Measurements from ENCODE around the gene RTN3. TPM values are rescaled to one million over a fixed set of nuclear protein-coding genes. Genes with fewer than 3 reads are reported as not detected.
"Not testable (repeated sequence)": the region's sequence is repeated elsewhere in the genome, so short reads cannot be mapped to it uniquely, and the experiment has no call there.

Gene RTN3, protein sequence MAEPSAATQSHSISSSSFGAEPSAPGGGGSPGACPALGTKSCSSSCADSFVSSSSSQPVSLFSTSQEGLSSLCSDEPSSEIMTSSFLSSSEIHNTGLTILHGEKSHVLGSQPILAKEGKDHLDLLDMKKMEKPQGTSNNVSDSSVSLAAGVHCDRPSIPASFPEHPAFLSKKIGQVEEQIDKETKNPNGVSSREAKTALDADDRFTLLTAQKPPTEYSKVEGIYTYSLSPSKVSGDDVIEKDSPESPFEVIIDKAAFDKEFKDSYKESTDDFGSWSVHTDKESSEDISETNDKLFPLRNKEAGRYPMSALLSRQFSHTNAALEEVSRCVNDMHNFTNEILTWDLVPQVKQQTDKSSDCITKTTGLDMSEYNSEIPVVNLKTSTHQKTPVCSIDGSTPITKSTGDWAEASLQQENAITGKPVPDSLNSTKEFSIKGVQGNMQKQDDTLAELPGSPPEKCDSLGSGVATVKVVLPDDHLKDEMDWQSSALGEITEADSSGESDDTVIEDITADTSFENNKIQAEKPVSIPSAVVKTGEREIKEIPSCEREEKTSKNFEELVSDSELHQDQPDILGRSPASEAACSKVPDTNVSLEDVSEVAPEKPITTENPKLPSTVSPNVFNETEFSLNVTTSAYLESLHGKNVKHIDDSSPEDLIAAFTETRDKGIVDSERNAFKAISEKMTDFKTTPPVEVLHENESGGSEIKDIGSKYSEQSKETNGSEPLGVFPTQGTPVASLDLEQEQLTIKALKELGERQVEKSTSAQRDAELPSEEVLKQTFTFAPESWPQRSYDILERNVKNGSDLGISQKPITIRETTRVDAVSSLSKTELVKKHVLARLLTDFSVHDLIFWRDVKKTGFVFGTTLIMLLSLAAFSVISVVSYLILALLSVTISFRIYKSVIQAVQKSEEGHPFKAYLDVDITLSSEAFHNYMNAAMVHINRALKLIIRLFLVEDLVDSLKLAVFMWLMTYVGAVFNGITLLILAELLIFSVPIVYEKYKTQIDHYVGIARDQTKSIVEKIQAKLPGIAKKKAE
- polyA plus RNA-seq (ENCODE audit: insufficient read depth in 1 of 5, insufficient read length in 5 of 5, low replicate concordance in 1 of 5), result 100 to 1,000 TPM in 4 of 5 donors, 10 to 100 TPM in 1; 88.7 to 115 (median 112) TPM
- long read RNA-seq, donor 1, transcript RTN3-208 (7 exons, 2,532 nt), result major isoform, 45 of 193 reads
- long read RNA-seq, donor 1, partial matches to known transcripts, result 145 of 193 reads
- long read RNA-seq, donor 1, other reads (novel, unspliced or antisense), result 0 of 193 reads
- long read RNA-seq, donor 2, transcript RTN3-208 (7 exons, 2,532 nt), result major isoform, 23 of 25 reads
- long read RNA-seq, donor 2, partial matches to known transcripts, result 0 of 25 reads
- long read RNA-seq, donor 2, other reads (novel, unspliced or antisense), result 0 of 25 reads
- long read RNA-seq, donor 3, transcript RTN3-208 (7 exons, 2,532 nt), result major isoform, 49 of 58 reads
- long read RNA-seq, donor 3, partial matches to known transcripts, result 0 of 58 reads
- long read RNA-seq, donor 3, other reads (novel, unspliced or antisense), result 5 of 58 reads
- long read RNA-seq, donor 4, transcript RTN3-208 (7 exons, 2,532 nt), result major isoform, 27 of 32 reads
- long read RNA-seq, donor 4, partial matches to known transcripts, result 0 of 32 reads
- long read RNA-seq, donor 4, other reads (novel, unspliced or antisense), result 0 of 32 reads
- long read RNA-seq, donor 5, transcript RTN3-208 (7 exons, 2,532 nt), result major isoform, 56 of 72 reads
- long read RNA-seq, donor 5, partial matches to known transcripts, result 12 of 72 reads
- long read RNA-seq, donor 5, other reads (novel, unspliced or antisense), result 0 of 72 reads
- long read RNA-seq, donor 6, transcript RTN3-208 (7 exons, 2,532 nt), result major isoform, 57 of 97 reads
- long read RNA-seq, donor 6, partial matches to known transcripts, result 37 of 97 reads
- long read RNA-seq, donor 6, other reads (novel, unspliced or antisense), result 0 of 97 reads
- long read RNA-seq, donor 7, transcript RTN3-208 (7 exons, 2,532 nt), result major isoform, 28 of 69 reads
- long read RNA-seq, donor 7, partial matches to known transcripts, result 39 of 69 reads
- long read RNA-seq, donor 7, other reads (novel, unspliced or antisense), result 0 of 69 reads
- long read RNA-seq, donor 8, transcript RTN3-208 (7 exons, 2,532 nt), result major isoform, 12 of 12 reads
- long read RNA-seq, donor 8, partial matches to known transcripts, result 0 of 12 reads
- long read RNA-seq, donor 8, other reads (novel, unspliced or antisense), result 0 of 12 reads

DNA sequence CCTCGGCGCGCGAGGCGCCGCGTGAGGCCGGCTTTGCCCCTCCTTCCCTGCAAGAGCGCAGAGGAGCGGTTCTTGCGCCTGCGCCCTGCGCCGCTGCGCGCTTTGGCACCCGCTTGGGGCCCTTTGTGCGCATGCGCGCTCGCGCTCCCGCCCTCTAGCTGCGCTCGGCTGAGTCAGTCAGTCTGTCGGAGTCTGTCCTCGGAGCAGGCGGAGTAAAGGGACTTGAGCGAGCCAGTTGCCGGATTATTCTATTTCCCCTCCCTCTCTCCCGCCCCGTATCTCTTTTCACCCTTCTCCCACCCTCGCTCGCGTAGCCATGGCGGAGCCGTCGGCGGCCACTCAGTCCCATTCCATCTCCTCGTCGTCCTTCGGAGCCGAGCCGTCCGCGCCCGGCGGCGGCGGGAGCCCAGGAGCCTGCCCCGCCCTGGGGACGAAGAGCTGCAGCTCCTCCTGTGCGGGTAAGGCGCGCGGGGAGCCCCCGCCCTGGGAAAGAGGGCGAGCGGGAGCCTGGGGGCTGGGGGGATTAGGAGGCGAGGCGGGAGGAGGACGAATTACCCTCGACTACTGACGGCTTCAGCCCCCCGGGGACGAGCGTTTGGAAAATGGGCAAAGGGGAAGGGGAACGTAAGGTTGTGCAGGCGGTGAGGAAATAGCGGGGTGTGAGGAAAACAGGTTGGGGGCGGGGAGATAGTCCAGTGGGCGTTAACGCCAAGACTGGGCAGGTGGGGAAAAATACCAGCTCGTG, at the start of gene RTN3:
RTN3 (plus strand) TSS at position 180 of the 745 bp plus-strand sequence; CDS start at position 317, 137 bp downstream.
- peak; percentile 99 for DNase-seq

DNA sequence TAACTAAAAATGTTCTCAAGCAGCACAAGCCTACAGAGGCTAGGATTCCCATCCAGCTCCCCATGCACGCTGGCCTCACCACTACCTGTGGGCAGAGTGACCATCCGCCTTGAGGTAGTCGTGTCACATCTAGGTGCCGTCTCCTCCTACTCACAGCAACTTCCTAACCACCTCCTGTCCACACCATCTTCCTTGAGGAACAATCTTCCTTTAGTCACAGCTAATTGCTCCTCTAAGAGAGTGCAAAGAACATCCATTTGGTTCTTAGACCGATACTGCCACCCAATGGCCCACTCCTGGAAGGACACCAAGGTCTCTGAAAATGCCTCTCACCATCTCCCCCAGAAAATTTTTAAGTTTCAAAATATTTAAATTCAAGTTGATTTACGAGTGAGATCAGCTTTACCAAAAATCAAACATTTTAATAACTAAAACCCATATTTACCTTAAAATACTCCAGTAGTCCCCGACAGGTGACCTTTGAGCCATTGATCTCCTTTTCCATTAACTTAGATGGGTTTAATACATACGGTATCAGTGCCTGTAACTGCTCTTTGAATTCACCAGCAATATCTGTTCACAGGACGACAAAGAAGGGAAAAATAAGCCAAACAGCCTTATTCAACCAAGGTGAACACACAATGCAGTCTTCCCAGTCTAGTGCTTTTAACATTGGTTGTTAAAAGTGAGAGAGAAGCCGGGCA, 45.4 kb upstream of the RTN3 start:
- DNase-seq, result peak; percentile 38 to 52

DNA sequence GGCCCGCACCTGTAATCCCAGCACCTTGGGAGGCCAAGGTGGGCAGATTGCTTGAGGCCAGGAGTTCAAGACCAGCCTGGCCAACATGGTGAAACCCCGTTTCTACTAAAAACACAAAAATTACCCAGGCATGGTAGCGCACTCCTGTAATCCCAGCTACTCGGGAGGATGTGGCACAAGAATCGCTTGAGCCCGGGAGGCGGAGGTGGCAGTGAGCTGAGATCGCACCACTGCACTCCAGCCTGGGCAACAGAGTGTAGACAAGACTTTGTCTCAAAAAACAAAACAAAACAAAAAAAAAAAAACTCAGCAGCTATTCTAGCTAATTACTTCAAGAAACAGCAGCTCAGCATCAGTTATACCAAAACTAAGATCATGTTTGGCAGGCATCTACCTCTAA, 42.9 kb upstream of the RTN3 start:
- DNase-seq, result not testable (repeated sequence)

DNA sequence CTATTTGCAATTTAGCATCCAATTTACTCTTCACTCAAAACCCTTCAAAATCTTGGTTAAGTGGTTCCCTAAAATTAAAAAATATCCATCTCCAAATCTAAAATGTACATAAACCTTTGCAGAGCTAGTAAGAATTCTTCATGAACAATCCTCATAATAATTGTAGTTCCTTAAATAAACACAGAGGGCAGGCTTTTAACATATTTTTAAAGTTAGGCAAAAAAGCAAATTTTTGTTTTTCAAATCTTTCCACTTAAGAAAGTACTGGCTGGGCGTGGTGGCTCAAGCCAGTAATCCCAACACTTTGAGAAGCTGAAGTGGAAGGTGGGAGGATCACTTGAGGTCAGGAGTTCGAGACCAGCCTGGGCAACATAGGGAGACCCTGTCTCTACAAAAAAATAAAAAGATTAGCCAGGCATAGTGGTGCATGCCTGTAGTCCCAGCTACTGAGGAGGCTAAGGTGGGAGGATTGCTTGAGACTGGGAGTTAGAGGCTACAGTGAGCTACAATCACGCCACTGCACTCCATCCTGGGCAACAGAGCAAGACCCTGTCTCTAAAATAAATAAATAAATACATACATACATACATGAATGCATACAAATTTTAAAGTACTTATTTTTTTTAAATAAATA, 42.0 kb upstream of the RTN3 start:
- no peak for DNase-seq

DNA sequence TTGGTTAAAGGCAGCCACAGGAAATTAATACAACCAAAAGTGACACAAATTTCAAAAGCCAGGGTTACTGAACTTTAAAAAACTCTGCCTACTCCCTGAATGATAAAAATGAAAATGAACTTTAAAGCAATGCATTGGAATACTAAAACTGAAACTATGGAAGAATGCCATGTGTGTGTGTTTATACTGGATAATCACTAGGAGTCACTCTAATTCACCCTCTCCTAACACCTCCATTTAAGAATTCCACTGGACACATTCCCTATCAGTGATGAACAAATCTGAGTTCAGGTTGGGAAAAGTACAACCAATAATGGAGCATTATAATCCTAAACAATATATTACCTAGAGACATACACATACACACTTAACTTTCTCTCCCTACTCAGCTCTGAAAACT, 39.6 kb upstream of the RTN3 start:
- DNase-seq, result no peak

DNA sequence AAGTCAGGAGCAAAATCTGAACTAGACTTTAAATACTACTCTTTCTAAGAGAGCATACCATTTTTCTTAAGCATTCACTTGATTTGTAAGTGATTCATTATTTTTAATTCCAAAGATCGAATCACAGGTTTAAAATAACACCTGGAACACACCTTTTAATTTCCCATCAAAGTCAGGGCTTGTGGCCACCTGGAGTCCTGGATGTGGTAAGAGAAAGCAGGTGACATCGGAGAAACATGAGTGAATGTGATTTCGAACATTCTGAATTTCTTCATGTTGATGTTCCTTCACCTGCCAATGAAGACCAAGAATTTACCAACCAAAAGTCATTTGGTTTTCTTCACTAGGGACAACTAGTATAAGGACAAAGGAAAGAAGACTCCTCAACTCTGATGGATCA, 38.1 kb upstream of the RTN3 start:
- DNase-seq, result no peak

DNA sequence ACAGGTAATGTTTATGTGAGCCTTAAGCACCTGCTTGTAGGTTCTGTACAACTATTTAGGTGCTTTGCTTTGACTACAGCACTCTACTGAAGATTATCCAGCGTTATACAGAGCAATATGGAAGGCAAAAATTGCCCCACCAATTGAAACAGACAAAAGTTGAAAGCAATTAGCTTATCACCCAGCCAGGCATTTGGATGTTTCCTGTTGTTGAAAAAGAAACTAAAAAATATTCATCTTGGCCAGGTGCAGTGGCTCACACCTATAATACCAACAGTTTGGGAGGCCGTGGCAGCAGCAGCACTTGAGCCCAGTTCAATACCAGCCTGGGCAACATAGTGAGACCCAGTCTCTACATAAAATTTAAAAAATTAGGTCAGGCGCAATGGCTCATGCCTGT, 28.6 kb upstream of the RTN3 start:
- no peak for DNase-seq

DNA sequence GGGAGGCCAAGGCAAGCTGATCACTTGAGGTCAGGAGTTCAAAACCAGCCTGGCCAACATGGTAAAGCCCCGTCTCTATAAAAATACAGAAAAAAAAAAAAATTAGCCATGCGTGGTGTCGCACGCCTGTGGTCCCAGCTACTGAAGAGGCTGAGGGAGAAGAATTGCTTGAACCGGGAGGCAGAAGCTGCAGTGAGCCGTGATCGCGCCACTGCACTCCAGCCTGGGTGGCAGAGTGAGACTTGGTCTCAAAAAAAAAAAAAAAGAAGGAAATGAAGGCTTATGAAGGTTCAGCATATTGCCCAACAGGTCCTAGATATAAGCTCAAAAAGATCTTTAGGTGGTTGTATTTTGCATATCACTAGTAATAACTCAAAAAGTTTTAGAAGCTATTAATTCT, 20.3 kb upstream of the RTN3 start:
- DNase-seq, result no peak

DNA sequence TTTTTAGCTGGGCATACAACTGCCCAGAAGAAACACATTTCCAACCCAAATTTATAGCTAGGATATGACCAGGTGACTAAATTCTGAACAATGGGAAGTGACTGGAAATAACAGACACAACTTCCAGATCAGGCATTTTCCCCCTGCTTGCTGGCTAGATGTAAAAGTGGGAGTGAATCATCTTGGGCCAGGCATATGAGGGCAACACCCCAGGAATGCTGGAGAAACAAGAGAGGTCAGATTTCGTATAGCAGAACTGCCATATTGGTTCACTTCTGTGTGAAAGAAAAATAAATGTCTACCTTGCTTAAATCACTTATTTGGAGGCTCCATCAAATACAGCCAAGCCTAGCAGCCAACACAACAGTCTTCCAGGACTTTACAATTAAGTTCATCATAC, 17.5 kb upstream of the RTN3 start:
- DNase-seq, result no peak

DNA sequence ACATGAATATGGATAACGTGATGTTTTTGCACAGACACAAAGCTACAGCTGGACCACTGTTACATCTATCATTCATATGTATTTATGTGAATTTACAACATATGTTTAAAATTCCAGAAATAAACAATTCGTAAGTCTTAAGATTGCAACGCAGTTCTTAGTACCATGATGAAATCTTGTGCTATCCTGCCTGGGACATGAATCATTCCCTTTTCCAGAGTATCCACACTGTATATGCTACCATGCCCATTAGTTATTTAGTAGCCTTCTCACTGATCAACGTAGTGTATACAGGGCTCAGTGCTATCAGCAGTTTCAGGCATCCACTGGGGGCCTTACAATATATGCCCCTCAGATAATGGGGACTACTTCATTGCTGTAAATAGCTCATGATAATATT, 14.4 kb upstream of the RTN3 start:
- DNase-seq, result no peak

DNA sequence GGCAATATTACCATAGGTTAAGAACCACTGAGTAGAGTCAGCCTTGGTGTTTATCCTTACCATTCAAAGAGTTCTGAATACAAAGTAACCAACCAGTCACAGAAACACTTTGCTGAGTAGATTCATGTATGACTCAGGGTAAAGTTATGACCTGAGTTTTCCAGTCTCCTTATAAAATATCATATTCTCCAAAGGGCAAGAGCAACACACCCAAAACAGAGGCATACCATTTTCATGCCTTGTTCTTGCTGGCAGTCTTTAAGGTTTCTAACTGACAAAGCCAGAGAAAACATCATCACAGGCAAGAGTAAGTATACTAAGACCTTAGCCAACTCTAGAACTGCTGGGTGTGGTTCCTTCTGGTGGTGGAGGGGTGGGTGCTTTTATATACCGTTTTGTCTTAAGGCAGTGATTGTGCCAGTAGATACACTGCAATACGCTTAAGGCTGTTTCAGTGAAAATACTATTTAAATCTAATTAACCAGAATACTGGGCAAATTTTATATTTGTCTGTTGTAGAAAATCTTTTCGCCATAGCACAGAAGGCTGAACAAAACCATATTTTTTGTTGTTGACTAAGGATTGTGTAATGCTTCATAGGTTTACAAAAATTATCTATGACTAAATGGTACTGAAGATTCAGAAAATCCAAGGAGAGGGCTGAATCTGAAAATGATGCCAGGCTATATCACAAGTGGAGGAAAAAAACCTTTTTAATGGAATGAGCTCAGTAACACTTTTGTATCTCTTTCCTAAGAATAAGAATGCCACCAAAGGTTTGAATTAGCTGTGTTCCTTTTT, 13.1 kb upstream of the RTN3 start:
- no peak for DNase-seq

DNA sequence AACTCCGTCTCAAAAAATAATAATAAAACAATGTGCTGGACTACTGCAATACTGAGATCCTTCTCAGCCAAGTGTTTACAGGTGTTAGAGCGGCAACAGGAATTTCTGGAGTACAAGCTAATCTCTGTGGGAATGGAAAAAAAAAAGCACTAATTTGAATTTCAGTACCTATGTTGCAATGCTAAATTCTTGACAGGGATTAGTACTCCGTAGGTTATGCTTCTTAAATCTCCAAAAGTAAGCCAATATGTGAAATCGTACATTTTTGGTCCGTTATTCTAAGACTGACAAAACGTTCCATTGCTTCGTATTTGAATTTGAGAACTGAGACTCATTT, 11.2 kb upstream of the RTN3 start:
- DNase-seq, result peak in 1 of 2 donors; percentile 6

DNA sequence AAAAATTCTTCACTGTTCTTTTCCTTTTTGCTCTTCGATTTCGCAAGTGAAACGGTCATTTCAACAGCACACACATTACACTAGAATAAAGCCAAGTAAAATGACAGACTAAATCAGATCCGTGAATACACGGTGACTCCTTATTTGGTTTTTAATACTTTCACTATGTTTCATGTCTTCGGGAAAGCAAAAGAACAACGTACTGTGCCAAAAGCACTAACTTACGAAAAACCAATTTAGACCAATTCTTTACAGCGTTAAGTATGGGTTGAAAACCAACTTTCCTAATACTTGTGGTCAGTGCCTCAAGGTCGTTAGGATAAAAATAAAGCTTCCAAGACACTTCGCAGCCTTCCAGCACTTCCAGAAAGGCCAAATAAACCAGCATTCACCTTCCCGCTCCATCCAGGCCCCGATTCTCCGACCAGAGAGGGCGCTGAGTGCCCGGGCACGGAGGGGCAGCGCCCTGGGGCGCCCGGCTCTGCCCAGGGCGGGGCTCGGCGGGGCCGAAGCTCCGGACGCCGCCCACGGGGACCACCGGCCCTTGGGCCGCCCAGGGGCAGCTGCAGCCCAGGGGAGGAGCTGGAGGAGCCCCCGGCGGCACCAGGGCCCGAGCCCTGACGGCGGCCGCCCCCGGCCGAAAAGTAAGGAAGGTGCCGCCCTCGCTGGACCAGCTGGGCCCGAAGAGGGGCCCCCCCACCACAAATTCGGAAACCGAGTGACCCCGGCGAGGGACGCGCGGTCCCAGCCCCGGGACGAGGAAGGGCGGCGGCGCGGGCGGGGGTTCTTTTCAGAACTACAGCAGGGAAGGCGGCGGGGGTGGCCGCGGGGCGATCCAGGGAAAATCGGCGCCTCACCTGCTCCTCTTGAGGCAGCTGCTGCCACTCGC, 10.6 kb upstream of the RTN3 start:
- peak; percentile 47 to 53 for DNase-seq

DNA sequence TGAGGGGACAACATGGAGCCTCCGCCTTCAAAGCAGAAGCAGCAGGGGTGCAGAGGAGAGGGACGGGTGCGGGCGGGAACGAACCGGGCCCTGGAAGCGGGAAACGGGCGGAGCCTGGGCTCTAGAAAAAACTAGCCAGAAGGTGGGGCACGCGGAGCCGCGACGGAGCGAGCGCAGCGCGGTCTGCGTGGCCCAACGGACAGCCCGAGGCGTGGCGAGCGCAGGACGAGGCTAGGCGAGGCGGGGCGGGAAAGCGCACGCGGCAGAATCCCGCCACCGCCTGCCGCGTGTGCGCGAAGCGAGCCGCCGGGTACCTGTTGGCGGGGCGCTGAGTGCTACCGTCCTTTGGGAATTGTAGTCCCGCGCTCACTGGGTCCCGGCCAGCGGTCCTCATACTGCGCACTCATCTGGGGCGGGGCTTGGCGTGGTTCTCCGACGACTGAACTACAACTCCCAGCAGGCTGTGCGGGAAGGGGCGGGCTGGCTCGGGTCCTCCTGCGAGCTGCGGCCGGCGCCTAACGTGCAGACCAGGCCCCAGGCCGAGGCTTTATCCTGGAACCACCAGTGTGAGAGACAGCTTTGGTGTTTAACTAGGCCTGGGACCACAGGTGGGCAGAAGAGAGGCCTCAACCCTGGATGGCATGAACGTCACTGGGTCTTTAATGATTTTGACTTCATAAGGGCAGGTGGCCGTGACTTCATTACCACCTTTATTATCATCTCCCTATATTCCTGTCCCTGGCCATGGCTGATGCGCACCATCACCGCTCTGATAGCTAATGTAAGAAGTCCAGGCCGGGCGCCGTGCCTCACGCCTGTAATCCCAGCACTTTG, 9.8 kb upstream of the RTN3 start, which contains the start of gene ATL3:
ATL3 (minus strand) TSS at position 55 of the 834 bp plus-strand sequence; CDS start at position 14, 41 bp downstream.
- DNase-seq, result peak; percentile 93 to 94

DNA sequence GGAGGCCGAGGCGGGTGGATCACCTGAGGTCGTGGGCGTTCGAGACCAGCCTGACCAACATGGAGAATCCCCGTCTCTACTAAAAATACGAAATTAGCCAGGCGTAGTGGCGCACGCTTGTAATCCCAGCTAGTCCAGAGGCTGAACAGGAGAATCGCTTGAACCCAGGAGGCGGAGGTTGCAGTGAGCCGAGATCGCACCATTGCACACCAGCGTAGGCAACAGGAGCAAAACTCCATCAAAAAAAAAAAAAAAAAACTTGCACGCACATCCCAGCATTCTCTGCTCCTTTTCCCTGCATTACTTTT, 9.2 kb upstream of the RTN3 start:
- DNase-seq, result no peak
